Iris pigment epithelial cell (primary cell): Measurements from ENCODE around the gene TCTN2.

ENCODE experiments used
- DNase-seq: peaks from one replicate; pipeline ENCODE4 v3.0.0-alpha.2; 2011; ENCODE audit warnings: low read depth

TCTN2 gene

GRCh38 chr12:123686636-123687190, 15.8 kb downstream of the TCTN2 start:
- no peak for DNase-seq

- DNase-seq, result no peak
Observed at GRCh38 chr12:123690191-123690840, 19.4 kb downstream of the TCTN2 start.

GRCh38 chr12:123696207-123696606, 25.3 kb downstream of the TCTN2 start:
- DNase-seq, result no peak

- DNase-seq, result no peak
Observed at GRCh38 chr12:123696646-123697045, 25.7 kb downstream of the TCTN2 start.

GRCh38 chr12:123705935-123706334, 35.0 kb downstream of the TCTN2 start:
- DNase-seq, result no peak

GRCh38 chr12:123707466-123707865, 36.6 kb downstream of the TCTN2 start:
- no peak for DNase-seq

- DNase-seq, result no peak
Observed at GRCh38 chr12:123712780-123713319, 41.9 kb downstream of the TCTN2 start.

- DNase-seq, result peak; percentile 21
Observed at GRCh38 chr12:123713398-123713797, 42.5 kb downstream of the TCTN2 start.

- DNase-seq, result no peak
Observed at GRCh38 chr12:123713823-123714585, 43.1 kb downstream of the TCTN2 start.

- no peak for DNase-seq
Observed at GRCh38 chr12:123715195-123715594, 44.3 kb downstream of the TCTN2 start.

GRCh38 chr12:123717350-123717749, 46.4 kb downstream of the TCTN2 start:
- DNase-seq, result no peak

GRCh38 chr12:123720141-123720814, 49.4 kb downstream of the TCTN2 start:
- DNase-seq, result no peak

- DNase-seq, result no peak
Observed at GRCh38 chr12:123721245-123721644, 50.3 kb downstream of the TCTN2 start.

GRCh38 chr12:123723011-123723410, 52.1 kb downstream of the TCTN2 start:
- DNase-seq, result peak; percentile 43

- no peak for DNase-seq
Observed at GRCh38 chr12:123723765-123724164, 52.9 kb downstream of the TCTN2 start.

GRCh38 chr12:123726244-123726643, 55.3 kb downstream of the TCTN2 start:
- DNase-seq, result no peak

GRCh38 chr12:123726962-123727361, 56.0 kb downstream of the TCTN2 start:
- DNase-seq, result no peak

GRCh38 chr12:123727878-123728277, 57.0 kb downstream of the TCTN2 start:
- no peak for DNase-seq

- no peak for DNase-seq
Observed at GRCh38 chr12:123731596-123731995, 60.7 kb downstream of the TCTN2 start.

GRCh38 chr12:123732251-123732650, 61.3 kb downstream of the TCTN2 start:
- no peak for DNase-seq

GRCh38 chr12:123733229-123733628, 62.3 kb downstream of the TCTN2 start:
- no peak for DNase-seq

GRCh38 chr12:123734268-123734667, 63.4 kb downstream of the TCTN2 start:
- DNase-seq, result no peak
